ENCODE data around the gene POM121L2.

Gene POM121L2

DNA sequence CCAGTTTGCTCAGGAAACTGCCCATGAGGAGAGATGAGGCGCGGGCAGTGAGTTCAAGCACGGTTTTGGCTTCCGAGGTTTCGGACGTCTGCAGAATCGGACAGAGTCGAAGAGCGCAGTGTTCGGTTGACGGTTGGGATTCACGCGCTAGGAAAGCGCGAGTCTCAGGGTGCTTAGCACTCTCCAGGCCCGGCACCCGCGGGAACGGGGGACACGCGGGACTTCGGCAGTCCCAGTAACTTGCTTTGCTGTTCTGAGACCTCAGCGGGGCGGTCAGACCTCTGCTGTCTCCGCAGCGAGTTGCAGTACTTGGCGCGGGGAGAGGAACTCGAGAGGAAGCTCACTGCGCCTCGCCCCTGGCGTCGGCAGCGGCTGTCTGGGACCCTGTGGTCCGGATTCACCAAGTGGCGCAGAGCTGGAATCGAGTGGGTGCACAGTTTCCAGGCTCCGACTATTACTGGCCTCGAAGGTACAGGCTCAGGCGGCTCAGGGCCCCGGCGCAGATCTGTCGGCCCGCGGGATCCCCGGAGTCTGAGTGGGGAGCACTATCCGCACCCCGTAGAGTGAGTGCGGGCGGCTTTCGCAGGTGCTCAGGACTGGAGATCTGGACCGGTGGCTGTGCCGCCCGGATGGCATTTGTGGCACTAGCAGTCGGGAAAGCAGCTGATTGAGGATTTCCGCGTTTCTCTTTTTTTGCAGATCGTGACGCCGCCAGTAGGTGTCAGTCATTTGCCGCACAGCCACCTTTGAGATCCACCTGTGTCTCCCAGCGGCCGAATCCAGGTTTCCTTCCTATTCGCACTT lies at the start of gene POM121L2:
POM121L2 (minus strand) TSS at position 128 of the 804 bp plus-strand sequence; CDS start at position 25, 103 bp downstream.
- DNase-seq, result peak; percentile 66

DNA sequence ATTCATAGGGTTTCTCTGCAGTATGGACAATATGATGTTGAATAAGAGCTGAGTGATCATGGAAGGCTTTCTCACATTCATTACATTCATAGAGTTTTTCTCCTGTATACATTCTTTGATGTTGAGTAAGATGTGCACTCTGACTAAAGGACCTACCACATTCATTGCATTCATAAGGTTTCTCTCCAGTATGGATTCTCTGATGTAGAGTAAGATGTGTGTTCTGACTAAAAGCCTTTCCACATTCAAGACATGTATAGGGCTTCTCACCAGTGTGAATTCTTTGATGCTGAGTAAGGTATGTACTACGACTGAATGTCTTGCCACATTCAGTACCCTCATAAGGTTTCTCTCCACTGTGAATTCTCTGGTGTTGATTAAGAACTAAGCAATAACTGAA lies 47.2 kb upstream of the POM121L2 start:
- DNase-seq, result no peak

DNA sequence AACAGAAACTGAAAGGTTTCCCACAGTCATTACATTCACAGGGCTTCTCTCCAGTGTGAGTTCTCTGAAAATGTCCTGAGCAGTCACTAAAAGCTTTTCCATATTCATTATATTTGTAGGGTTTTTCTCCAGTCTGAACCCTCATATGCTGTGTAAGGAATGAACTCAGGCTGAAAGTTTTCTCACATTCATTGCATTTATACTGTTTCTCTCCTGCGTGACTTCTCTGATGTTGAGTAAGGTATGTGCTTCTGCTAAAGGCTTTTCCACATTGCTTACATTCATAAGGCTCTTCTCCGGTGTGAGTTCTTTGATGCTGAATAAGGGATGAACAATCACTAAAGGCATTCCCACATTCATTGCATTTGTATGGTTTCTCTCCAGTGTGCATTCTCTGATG lies 46.7 kb upstream of the POM121L2 start:
- DNase-seq, result no peak

DNA sequence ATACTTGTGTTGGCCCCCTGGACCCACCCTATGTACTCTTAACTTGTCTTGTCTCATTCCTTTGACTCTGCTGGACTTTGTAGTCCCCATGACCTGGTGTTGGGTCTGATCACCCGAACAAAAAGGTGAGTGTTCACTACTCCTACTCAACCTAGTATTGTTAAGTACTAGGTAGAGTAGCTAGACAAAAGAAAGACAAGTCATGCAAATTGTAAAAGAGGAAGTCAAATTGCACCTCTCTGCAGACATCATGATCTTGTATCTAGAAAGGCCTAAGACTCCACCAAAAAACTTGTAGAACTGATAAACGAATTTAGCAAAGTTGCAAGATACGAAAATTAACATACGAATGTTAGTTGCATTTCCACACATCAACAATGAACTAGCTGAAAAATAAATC lies 40.8 kb upstream of the POM121L2 start:
- DNase-seq, result no peak

DNA sequence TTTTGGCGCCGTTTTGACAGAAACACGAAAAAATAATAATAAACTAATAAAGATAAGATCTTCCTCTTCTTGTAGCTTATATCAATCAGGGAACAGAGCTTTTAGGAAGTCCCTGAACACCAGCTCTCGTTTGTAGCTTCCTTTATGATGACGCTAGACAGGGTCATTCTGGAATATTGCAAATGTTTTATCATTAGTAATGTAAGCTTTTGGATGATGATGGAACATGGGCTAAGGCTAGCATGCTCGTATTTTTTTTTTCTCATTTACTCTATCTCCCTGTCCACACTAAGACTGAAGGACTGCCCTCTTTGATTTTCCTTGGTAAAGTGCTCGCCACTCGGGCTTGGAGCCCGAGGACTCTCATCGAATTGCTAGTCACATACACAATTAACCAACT lies 22.1 kb upstream of the POM121L2 start:
- no peak for DNase-seq

DNA sequence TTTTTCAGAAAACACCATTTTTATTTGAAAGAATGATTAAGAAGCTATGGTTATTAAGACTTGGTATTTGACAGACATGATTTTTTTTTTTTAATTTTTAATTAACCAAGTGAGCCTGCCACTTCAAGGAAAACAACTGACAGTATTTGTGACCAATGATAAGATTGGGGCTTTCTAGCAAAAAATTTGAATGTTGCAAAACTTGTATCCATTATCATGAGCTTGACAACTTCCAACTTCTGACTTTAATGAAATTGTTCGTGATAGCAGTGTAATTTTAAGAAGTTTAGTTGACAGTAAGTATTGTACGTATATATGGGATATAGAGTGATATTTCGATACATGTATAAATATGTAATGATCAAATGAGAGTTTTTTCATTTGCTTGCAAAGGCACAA lies 21.6 kb upstream of the POM121L2 start:
- no peak for DNase-seq

DNA sequence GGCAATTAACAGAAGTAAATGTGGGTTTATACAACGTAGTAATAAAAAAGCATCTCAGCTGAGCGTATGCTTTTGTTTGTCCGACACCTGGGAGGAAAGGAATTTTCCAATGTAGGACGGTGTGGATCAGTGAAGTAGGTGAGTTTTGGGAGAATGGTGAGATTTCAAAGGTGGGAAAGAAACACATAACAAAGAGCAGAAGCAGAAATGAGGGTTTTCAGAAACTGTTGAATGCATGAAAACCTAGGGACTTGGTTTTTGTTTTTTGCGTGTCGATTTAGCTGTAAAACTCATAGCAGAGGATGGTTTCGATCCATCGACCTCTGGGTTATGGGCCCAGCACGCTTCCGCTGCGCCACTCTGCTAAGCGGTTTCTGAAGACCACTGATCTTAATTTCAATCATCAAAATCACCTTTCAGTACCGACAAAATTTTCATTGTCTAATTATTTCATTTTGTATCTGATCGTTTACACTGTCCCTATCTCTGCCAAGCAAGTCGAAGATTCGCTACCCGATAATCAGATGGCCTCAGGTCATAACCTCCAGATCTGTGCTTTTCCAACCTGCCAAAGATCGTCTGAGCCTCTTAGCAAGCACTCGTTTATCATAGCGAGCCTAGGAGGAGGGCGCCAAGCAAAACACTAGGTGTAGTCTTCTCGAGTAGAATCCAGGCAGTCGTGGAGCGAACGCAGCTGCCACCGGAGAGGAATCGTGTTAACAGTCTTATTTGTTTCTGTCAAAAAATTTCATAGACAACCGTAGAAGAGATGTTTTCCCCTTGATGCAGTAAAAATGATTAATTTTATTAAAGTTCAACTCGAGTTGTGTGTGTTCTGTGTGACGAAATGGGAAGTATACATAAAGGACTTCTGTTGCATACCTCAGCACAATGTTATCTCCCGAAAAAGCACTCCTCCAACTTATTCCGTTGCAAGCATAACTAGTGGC lies 20.9 kb upstream of the POM121L2 start:
- DNase-seq, result peak; percentile 73

DNA sequence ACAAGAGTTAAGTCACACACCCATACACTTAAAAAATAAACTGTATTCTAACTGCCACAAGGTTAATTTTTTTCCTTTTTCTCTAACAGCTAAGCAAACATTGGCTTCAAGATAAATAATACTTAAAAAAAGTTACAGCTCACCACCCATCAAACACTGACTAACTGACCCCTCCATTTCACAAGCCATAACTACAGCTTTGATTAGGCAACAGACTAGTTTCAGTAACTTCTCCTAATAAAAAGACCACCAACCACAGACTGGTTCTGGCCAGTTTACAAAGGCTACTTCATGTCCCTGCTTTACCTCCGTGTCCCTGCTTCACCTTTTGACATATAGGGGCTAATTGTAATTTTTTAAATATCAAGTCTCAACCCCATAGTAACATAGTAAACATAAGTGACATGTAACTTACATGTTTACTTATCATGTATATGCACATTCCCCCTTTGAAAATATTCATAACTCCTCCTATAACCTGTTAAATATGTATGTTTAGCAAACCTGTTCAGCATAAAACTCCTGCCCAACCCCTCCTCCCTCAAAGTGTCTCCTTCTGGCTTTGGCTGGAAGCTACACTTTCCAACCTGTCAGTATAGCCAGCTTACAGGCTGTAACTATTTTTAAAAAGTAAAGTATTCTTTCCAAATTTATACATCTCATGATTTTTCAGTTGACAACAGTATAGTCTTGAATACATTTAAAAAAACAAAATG lies 15.1 kb upstream of the POM121L2 start:
- no peak for DNase-seq

DNA sequence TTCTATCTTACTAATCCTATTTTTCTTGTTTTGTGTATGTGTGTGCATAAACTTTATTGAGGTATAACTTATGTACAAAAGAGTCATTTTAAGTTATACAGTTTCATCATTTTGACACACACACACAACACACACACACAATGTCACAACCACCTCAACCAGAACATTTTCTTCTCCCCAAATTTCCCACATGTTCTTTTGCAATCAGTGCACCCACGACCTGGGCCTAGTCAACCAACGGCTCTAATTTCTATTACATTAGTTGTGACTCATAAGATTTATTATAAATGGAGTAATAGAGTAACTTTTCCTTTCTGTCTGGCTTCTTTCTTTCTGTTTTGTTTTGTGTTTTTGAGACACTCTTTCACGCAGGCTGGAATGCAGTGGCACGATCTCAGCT lies 9.8 kb upstream of the POM121L2 start:
- DNase-seq, result no peak

DNA sequence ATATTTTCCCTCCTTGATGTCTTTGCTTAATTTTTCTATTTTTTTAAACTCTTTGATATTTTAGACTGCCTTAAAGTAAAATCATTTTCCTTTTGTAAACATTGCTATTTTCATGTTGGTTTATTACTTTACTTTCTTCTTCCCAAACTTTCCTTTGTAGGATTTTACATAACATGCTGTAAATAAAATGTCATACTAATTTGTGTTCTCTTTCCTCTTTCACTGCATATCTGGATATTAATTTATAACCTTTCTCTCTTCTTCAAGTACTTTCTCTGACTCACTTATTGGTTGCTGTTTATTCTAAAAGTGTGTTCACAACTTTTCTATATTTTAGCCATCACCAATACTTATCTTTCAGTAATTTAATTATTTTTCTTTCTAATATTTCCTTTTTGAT lies 9.3 kb upstream of the POM121L2 start:
- no peak for DNase-seq

DNA sequence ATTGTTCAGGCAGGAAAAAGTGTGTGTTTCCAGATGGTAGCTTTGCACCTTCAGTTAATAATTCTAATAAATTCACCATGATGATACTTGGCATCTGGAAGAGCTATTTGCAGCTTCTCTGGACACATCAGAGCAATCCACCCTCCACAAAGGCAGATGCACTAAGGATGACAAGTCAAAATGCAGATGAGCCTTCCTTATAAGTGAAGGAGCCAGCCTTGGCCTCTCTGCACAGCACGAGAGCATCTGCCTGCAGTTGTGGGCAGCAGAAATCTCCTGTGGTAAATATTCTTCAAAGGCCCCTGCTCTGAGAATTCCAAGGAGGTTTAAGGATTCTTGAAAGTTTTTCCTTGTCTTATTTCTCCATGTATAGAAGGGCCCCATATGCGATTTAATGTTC lies 6.9 kb upstream of the POM121L2 start:
- DNase-seq, result no peak

DNA sequence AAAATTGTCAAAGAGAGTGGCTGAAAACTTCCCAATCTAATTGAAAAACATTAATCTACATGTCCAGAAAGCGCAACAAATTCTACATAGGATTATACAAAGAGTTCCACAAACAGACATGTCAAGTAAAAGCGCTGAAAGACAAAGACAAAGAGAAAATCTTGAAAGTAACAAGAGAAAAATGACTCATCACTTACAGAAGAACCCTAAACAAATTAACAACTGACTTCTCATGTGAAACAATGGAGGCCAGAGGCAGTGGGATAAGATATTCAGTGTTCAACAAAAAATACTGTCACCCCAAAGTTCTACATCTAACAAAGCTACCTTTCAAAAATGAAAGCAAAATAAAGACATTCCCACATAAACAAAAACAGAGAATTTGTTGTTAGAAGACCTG lies 2.0 kb upstream of the POM121L2 start:
- no peak for DNase-seq

DNA sequence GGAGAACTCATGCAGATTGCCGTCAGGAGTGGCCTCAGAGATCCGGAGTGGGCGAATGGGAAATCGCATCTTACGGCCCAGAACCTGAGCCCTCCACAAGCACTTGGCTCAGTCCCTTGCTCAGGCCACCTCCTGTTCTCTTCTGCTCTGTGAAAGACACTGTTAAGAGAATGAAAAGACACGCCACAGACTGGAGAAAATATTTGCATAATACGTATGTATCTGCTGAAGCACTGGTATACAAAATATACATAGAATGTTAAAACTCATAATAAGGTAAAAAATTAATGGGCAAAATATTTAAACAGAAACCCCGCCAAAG lies 838 bp upstream of the POM121L2 start:
- DNase-seq, result no peak

DNA sequence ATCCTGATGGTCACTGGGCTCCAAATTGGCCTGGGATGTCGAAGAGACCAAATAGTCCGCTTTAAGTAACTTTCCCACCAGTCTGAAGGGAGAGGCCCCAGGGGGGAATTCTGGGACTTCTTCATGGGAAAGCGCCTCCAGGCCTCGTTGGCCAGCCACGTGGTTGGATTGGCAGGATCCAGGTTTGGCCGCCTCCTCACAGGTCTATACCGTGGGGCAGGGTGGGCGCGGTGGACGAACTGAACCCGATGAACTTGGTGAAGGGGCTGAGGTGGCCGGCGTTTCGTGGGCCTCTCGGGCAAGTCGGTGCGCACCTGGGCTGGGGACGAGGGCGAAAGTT lies 297 bp downstream of the POM121L2 start:
- no peak for DNase-seq

DNA sequence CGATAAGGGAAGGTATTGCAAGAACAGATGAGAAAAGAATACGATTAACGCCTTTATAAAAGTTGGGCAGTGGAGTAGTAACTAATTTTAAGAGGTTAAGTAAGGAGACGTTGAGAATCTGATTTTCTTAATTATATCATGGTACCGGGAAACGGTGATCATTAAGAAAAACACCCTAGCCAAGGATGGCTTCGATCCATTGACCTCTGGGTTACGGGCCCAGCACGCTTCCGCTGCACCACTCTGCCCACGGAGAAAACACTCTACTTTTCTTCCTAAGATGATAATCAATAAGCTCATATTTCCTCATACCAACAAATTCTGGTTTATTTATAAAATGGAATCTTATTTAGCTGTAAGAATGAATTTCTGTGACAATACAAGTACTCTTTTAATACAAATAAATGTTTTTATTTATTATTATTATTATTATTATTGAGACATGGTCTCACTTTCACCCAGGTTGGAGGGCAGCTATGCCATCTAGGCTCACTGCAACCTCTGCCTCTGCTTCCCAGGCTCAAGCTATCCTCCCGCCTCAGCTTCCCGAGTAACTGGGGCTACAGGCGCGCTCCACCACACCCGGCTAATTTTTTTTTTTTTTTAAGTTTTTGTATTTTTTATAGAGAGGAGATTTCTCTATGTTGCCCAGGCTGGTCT lies 8.3 kb downstream of the POM121L2 start:
- DNase-seq, result no peak

DNA sequence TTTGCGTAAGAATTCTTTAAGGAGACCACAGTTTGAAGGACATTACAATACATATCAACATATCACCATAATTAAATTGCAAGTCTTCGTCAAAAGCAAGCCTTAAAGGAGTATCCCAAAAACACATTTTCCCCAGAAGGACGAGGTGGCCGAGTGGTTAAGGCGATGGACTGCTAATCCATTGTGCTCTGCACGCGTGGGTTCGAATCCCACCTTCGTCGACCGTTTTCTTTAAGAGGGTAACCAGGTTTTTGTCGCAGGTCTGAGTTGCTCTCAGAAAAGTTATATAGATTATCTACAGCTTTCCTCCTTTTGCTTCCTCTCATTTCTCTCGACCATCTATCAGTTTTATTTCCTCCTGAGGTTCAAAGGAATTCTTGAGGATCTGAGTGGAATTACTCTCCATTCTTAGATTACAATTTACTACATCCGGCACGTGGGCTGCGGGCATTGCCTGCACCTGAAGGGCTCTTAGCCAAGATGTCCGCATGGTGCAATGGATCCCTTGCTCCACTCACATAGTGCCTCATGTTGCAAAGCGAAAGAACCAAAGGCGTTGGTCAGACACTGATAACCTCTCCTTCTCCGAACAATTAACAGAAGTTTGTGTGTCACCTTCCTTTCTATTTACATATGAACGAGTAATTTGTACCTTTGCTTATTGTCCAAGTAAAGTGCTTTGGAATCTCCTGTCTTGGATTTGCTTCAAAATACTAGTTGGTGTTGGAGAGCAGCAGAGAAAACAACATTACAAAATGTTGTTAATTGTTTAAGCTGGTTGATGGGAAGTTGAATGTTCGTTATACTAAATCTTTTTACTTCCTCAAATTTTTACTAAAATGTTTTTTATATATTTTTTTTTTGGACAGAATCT lies 14.0 kb downstream of the POM121L2 start:
- DNase-seq, result peak; percentile 66

DNA sequence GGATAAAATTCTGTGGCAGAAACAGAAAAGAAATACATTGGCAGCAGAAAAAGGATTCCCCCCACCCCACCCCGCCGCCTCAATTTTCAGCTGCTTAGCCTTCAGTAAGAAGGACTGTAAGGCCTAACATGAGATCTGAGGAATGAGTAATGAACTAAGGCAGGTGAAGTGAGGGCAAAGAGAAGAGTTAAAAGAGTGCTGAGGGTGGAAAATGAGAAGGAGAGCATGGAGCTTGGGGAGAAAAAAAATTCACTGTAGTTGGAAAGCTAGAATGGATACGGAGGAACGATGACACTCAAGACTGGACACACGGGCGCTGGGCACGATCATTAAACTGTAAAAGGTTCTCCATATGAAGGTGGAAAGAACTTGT lies 14.6 kb downstream of the POM121L2 start:
- no peak for DNase-seq

DNA sequence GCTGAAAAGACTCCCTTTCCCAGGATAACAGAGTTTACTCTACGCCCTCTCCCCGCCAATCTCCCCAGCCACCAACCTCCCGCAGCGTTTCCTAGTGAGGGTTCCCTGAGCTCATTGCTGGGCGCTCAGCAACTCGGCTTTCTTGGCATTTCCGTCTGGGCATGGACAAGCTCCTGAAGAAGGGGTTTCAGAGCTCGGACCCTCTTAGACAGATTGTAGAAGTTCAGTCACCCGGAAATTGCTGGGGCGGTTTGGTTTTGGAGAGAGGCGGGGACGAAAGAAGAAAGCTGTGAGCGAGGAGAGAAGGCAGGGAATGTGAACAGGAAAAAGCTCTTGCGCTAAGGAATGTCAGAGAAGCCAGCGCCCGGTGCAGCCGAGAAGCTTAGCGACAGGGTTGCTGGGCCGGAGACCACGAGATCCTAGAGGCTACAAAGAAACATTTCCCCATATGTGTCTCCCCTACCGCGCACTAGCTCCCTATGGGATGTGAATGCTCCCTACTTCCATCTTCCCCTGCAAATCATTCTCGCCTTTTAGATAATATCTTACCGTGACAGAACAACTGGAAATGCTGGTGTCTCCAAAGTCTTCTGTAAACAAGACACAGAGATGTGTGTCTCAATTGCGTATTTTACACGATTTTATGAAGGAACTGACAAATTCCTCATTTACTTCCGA lies 15.8 kb downstream of the POM121L2 start:
- peak; percentile 37 for DNase-seq

DNA sequence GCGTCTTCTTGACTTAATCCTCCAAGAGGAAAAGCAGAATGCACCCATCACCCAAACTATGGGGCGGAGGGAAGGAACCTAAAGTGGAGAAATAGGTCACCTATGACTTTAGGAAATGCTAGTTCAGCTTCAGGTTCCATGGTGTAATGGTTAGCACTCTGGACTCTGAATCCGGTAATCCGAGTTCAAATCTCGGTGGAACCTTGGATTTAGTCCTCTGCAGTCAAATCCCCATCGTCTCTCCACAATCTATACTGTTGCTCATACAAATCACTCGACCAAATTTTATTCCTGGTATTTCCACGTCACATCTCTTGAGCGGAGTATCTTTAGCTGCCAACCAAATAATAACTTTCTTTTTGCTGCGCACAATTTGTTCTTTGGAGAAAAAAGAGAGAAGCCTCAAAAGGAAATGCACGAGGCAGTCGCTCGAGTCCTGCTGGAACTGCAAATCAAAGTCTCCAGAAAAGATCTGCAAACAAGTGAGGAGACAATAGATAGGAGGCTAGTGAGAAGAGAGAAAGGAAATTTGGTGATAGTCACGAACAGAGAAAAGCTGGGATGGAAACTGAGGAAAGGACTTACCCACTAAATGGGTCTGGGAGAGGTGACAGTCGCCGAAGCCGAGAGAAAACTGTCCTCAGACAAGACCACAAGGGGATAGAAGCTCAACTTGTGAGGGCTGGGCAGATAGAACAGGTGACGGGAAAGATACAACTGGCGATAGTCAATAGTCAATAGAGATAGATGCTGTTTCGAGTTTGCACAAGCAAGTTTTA lies 16.6 kb downstream of the POM121L2 start:
- DNase-seq, result peak; percentile 80

DNA sequence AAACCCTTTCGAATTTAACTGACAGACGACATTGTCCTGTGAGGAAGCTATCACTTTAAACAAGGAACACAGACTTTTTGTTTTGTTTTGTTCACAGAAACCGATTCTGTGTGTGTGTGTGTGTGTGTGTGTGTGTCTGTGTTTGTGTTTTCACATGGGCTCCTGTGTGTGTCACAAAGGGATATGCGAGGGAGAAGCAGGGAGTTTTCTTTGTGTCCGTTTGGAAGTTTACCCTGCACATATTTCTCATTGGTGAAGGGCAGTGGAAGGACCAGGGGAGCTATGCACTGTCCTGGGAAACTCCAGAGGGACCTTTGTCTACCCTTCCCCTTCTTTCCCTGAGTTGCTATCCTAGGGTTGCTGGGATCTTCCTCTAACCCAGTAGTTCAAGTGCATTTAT lies 17.7 kb downstream of the POM121L2 start:
- DNase-seq, result no peak
